Fibroblast of pulmonary artery (primary cell): ENCODE results near the gene TOB1.
A peak's percentile ranks its signal among the peaks of the same experiment; 100 is the strongest.

Source experiments
- DNase-seq: peaks from one replicate; pipeline ENCODE4 v3.0.0-alpha.2; 2010; ENCODE audit warnings: low read depth
- H3K4me3 ChIP-seq: replicated peaks from 2 replicates; pipeline ENCODE4 v1.5.1; 2011; ENCODE audit warnings: low read depth, mild to moderate bottlenecking, control low read depth, low read length, moderate library complexity
- TF ChIP-seq, protein P1 (sequence below): IDR thresholded peaks from 2 replicates; pipeline ENCODE4 v1.5.1; 2011; ENCODE audit warnings: mild to moderate bottlenecking, control low read depth, low read length, inconsistent platforms; ENCODE audit errors: missing control alignments

Gene TOB1

DNA sequence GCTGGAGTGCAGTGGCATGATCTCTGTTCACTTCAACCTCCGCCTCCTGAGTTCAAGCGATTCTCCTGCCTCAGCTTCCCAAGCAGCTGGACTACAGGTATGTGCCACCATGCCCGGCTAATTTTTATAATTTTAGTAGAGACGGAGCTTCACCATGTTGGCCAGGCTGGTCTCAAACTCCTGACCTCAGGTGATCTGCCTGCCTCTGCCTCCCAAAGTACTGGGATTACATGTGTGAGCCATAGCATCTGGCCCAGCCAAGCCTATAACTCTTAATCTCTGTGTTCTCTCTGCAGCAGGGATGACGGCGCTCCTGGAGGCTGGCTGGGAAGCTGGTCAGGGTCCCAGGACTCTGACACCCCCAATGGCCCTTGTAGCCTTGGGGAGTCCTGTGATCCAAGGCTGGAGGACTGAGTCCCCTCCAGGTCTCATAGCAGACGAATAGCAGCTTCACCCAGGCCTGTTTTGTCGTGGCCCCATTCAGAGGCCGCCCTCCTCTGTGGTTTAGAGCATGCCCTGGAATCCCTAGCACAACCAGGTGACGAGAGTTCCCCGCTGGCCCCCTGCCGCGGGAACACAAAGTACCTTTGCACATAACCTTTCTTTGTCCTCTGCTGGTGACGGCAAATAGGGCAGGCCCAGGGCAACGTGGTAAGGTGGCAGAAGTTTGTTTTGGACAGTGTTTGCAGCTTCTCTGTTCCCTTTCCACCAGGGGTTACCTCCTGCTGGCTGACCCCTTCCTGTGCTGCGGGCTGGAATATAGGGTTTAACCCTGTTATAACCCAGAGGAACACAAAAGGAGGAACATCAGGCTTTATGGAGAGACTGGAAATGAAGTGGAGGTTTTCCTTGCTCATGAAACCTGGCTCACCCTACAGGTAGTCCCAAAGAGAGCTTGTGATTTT is 43.0 kb upstream of the TOB1 start:
- TF ChIP-seq, protein P1, sequence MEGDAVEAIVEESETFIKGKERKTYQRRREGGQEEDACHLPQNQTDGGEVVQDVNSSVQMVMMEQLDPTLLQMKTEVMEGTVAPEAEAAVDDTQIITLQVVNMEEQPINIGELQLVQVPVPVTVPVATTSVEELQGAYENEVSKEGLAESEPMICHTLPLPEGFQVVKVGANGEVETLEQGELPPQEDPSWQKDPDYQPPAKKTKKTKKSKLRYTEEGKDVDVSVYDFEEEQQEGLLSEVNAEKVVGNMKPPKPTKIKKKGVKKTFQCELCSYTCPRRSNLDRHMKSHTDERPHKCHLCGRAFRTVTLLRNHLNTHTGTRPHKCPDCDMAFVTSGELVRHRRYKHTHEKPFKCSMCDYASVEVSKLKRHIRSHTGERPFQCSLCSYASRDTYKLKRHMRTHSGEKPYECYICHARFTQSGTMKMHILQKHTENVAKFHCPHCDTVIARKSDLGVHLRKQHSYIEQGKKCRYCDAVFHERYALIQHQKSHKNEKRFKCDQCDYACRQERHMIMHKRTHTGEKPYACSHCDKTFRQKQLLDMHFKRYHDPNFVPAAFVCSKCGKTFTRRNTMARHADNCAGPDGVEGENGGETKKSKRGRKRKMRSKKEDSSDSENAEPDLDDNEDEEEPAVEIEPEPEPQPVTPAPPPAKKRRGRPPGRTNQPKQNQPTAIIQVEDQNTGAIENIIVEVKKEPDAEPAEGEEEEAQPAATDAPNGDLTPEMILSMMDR, result no peak
- H3K4me3 ChIP-seq, result no peak overlapping the region
- DNase-seq, result no peak

DNA sequence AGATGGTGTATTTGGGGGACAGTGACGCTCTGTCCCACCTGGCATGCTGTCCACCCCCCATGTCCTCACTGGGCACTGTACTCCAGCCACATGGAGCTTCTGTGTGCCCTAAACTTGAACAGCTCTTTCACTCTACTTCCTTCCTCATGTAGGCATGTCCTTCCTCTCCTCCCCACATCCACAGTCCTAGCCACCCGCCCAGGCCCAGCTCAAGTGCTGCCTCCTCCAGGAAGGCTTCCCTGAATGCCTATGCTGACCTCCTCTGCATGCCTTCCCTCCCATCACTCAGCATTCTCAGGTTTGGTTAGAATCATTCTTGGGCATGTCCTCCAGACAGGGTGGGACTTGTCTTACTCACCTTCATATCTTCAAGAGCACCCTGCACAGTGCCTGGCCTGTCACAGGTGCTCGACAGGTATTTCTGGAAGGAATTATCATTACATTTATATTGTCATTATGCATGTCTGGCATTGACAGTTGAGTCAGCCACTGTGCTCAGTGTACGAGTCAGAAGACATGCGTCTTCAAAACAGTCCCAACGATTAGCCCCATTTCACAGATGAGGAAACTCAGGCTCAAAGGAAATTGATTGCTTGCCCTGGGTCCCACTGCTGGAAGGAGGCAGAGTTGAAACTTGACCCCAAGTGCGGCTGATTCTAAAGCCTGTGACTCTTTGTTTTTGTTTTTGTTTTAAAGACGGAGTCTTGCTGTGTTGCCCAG is 42.1 kb upstream of the TOB1 start:
- no peak for DNase-seq

DNA sequence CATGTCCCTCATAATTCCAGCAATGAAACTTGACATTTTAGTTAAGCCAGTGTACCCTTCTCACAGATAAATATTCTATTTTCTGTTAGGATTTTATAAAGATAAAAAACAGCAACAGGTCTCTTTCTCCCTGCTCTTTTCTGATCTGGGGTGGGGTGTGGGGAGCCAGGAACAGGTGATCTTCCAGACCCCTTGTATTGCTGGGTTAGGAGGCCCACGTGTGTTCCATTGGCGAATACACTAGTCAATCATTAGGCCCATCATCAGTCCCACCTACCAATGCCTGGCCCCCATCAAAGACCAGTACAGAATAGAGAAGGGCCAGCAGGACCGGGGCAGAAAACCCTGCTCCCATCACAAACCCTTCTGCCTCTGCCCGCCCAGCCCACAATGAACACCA is 40.3 kb upstream of the TOB1 start:
- H3K4me3 ChIP-seq, result no peak overlapping the region
- TF ChIP-seq, protein P1, result no peak
- DNase-seq, result no peak

More for the DNA sequence above, 42.1 kb upstream of the TOB1 start:
- TF ChIP-seq, protein P1, result no peak
- no peak overlapping the region for H3K4me3 ChIP-seq

DNA sequence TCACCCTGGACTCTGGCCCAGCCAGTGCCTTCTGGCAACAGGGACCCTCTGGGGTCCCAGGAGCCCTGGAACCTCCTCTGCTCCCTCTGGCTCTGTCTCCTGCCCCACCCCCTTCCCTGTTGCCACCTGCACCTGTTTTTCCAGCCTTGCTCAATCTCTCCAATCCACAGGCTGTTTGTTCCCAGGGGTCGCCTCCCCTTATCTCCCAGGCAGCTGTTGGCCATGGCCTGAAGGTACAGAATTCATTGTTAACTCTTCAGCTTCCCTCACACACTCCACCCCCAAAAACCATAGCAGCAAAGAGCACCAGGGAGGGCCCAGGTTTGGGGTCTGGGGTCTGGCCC is 39.3 kb upstream of the TOB1 start:
- TF ChIP-seq, protein P1, result no peak
- DNase-seq, result no peak
- no peak overlapping the region for H3K4me3 ChIP-seq

DNA sequence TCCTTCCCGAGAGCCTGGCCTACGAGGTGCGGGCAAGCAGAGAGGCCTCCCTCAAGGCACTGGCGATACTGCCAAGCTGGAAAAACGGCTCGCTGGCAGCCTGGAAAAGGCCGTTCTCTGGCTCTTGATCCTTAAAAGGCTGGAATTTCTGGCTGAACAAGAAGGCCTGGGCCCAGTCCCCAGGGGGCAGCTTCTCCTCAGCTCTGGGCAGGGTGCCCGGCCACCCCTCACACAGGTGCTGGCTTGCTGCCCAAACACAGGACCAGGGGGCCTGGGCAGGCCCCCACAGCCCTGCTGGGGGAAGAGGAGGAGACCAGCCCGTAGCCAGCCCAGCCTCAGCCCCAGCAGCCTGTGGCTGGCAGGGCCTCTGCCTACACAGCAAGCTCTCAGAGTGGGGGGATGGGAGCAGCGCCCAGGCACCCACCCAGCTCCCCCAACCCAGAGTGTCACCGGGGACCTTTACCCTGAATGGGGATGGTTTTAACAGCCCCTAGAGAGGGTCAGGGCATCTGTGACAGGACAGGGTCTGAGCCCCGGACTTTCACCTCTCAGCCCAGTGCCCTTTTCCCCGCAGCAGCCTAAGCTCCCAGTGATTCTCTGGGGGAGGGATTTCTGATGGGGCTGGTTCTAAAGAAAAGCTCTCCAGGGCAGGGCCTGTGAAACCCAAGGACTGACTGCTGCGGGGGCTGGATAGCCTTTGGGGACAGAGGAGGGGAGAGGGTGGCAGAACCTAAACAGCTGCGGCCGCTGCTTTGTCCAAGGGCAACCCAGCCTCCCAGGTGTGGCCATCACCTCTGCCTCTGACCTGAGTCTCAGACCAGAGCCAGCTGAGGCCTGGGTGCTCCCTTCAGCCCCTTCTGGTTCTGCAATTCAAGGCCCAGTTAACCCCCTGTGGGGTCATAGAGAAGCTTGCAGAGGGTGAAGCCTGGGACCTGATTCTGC is 38.6 kb upstream of the TOB1 start:
- no peak for DNase-seq
- TF ChIP-seq, protein P1, result no peak
- no peak overlapping the region for H3K4me3 ChIP-seq

DNA sequence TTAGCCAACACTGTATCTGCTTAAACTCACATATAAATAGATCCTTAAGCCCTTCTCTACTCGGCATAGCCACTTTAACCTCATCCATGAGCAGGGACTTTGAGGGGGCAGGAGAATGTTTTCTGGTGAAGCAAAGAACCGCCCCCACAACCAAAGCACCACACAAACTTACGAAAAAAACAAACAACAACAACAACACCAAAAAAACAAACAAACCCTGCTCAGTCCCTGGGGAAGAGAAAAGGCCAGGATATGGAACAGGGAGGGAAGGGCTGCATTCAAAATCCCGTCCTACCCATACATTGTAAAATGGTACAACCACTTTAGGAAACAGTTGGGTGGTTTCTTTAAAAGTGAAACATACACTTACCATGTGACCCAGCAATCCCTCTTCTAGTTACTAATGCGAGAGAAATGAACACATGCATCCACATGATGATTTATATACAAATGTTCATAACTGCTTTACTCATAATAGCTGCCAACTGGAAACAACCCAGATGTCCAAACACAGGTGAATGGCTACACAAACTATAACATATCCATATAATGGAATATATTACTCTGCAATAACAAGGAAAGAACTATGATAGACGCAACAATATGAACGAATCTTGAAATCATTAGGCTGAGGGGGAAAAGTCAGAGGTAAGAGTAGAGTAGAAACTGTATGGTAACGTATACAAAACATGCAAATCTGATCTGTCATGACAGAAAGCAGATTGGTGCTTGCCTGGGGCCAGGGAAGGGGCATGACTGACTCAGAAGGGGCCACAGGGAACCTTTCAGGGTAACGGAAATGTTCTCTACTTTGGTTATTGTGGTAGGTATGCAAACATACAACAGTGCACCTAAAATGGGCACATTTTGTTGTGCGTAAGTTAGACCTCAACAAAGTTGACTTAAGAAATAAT is 37.7 kb upstream of the TOB1 start:
- no peak overlapping the region for H3K4me3 ChIP-seq
- DNase-seq, result peak; percentile 23
- TF ChIP-seq, protein P1, result no peak
